Left colon (tissue), 2 donors: ENCODE data around the gene GPR143. TPM values are rescaled to one million over a fixed set of nuclear protein-coding genes. Genes with fewer than 3 reads are reported as not detected.
"Not testable (repeated sequence)": the region's sequence is repeated elsewhere in the genome, so short reads cannot be mapped to it uniquely, and the experiment has no call there.

Experiments
- ATAC-seq: fragments of 200-7000 bp; cut with Tn5 transposase; one replicate; pipeline ENCODE4 v1.9.1; 2020; ENCODE audit warnings: mild to moderate bottlenecking, moderate library complexity
- DNase-seq, 2 donors: peaks; one replicate each; pipeline ENCODE4 v3.0.0-alpha.2; 2020
- intact Hi-C, 2 donors: fragments of 100-400 bp; cut with DNase I in 1 of 2; cut with micrococcal nuclease in 1 of 2; formaldehyde crosslinking; loops; one replicate each; pipeline versions ENCODE4 v1.11.2 to v1.14.0; 2022; cut with DNase I, micrococcal nuclease
- total RNA-seq, 2 donors: library from RNA; stranded (reverse); fragmentation: NEBNext Ultra II Directional; extraction: Animal tissue kit (Norgen Biotek cat#: 25700); gene quantifications; one replicate each; pipeline ENCODE4 v1.2.1, GENCODE V29; 2021
- donor health status: DM: no; HTN: no; CAD: no.
- donor health status: DM: yes; HTN: yes; CAD: no.

Gene GPR143
- total RNA-seq, 2 donors from 2014 or later = 0.82 to 1.9 TPM

- intact Hi-C loops = no loop called here
- ATAC-seq (no peak), DNase-seq (no peak)
Observed at GRCh38 chrX:9775930-9776329, 10.3 kb upstream of the GPR143 start.

DNA sequence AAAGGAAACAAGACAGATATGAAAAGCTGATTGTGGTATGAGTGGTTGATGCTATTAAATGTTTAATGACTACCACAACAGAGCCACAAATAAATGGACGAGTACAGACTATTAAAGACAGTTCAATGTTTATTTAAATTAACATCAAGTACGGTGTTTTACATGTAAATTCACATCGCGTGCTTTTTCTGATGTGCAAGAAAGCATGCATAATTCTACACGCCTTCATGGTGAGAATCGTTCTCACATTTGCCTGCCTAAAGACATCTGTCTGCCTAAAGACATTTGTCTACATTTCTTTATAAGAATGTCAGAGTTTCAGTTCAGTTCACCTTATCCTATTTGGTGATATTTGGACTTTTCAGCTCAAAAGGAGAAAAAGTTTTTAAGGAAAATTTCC is 7.3 kb upstream of the GPR143 start:
- no peak for ATAC-seq
- intact Hi-C loops = no loop called here
- no peak for DNase-seq

DNA sequence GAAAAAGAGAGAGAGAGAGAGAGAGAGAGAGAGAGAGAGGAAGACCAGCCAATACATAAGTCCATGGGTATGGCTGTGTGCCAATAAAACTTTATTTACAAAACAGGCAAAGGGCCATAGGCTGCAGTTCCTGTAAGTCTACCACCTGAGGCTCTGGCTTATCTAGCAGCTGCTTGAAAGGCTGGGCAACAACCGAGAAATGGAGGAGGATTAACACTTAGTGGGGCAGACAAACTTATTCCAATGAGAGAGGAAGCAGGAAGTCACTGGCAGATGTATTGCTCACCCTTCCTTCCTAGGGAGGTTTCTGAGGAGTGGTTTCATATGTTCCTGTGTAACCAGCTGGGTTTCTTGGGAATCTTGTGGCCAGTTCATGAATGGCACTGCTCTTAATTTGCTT is 4.7 kb upstream of the GPR143 start:
- intact Hi-C loops = no loop called here
- ATAC-seq = peak; percentile 21
- no peak for DNase-seq

DNA sequence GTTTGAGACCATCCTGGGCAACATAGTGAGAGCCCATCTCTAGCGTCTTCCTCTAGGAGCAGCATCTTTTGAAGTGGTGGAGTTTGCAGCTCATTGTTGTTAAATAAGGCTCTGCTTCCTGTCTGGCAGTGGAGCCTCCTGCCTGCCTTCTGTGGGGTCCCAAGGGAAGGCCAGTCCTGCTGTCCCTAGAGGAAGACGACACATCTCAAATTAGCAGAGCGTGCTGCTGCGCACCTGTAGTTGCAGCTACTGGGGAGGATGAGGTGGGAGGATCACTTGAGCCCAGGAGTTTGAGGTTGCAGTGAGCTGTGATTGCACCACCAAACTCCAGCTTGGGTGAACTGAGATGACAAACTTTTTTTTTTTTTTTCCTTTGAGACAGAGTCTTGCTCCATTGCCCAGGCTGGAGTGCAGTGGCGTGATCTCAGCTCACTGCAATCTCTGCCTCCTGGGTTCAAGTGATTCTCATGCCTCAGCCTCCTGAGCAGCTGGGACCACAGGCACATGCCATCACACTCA is 2.7 kb upstream of the GPR143 start:
- ATAC-seq, intact Hi-C loops, DNase-seq: not testable (repeated sequence)

- intact Hi-C loops = no loop called here
- DNase-seq = no peak
- ATAC-seq = peak; percentile 53
Observed at GRCh38 chrX:9767375-9767774, 1.7 kb upstream of the GPR143 start.

GRCh38 chrX:9765072-9765736 is 443 bp downstream of the GPR143 start:
- intact Hi-C loops = no loop called here
- ATAC-seq (no peak), DNase-seq (no peak)

- DNase-seq (no peak), ATAC-seq (no peak)
- intact Hi-C loops = no loop called here
Observed at GRCh38 chrX:9759337-9759736, 6.3 kb downstream of the GPR143 start.

DNA sequence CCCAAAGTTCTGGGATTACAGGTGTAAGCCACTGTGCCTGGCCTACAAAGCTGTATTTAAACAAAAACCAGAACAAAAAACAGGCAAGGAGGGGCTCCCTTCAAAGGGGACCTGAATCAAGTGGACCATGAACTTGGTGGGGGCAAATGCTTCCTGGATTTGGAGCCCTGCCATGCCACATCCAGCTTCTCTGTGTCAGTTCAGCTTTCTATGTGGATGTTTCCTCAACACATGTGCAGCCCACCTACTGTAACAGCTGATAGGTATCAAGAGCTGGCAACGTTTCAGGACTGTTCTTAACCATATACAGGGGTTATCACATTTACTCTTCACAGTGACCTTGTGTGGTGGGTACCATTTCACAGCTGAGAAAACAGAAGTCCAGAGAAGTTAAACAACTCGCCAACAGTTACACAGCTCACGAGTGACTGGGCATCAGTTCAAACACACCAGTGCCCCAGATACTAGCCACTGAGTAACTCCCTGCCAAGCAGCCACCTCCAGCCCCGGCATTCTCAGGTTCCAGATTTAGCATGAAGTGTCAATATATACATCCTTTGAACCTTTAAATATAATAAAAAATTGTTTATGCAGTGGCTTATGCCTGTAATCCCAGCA is 7.5 kb downstream of the GPR143 start:
- DNase-seq = no peak
- intact Hi-C loops = no loop called here
- no peak for ATAC-seq

- intact Hi-C loops = no loop called here
- ATAC-seq (no peak), DNase-seq (no peak)
Observed at GRCh38 chrX:9757366-9757765, 8.3 kb downstream of the GPR143 start.

GRCh38 chrX:9749146-9749692 is 16.4 kb downstream of the GPR143 start:
- intact Hi-C loops = no loop called here
- ATAC-seq = no peak
- no peak for DNase-seq

- intact Hi-C loops = no loop called here
- DNase-seq = no peak
- no peak for ATAC-seq
Observed at GRCh38 chrX:9747644-9748043, 18.0 kb downstream of the GPR143 start.

DNA sequence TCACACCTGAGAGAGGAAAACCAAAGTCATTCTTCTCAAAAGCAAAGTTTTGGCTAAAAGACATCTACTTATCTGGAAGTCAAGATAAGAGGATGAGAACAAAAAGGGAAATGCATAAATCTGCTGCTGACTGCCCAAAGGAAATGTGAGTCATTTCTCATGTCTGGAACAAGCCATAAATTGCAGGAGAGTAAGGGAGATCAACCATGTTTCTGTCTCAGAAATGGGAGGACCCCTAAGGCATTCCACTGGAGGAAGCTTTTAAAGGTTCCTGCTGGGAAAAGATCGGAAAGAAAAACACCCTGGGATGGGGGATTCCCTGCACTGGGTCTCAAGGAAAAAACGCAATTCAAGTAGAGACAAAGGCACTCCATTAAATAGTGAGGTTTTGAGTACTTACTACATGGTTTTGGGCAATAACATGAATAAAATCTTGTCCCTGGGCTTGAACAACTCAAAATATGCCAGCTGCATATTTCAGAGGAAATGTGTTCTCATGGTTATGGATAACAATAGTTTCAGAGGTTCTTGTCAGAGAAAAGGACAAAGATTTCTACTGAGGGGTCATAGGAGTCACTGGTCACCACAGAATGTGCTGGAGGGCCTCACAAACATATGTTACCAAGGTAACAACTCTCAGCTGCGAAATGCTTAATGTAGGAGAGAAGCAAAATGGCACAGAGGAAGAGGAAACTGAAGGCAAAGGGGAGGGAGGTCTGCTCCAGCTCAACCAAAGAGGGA is 19.3 kb downstream of the GPR143 start:
- no peak for ATAC-seq
- DNase-seq = no peak
- intact Hi-C loops = no loop called here

DNA sequence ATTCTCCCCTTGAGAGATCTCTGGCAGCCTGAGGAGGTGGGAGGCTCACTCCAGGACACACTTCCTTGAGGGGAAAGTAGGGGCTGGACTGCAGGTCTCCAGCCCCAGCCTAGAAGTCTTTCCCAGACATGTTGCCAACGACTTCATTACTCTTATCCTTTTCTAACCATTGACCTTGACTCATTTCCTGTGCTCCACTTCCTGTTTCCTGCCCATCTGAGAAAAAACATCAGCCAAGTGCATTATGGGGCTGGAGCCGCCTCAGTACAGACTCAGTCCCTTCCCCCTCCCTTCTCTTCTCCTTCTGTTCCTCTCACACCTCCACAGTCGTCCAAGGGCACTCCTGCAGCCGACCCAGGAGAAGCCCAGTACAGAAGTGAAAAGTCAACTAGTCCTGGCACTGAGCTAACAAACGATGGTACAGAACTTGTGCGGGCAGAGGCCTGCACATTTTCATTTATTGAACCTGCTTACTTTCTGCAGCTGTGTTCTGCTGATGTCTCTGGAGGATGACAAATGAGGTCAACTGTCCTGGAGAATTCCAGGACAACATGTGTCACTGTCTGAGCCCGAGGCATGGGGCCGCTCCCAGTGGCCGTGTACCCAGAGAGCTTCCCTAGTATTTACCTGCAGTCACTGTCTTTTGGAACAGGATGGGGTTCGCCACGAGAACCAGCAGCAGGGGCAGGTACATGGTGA is 20.1 kb downstream of the GPR143 start:
- ATAC-seq (no peak), DNase-seq (no peak)
- intact Hi-C loops = no loop called here

DNA sequence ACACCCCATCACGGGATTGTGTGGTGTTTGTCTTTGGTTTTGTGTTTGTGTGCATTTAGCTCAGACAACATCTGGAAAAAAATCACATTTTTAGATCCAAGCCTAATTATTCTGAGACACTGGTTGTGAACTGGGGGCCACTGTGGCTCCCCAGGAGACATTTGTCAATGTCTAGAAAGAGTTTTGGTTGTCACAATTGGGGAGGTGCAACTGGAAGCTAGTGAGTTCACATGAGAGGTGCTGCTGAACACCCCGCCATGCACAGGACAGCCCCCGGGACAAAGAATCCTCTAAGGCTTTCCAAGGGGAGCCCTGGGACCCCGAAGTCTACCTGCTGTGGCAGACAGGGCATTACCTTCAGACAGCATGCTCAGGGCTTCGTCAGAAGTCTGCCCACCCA is 26.5 kb downstream of the GPR143 start:
- no peak for ATAC-seq
- intact Hi-C loops = no loop called here

GRCh38 chrX:9738151-9738550 is 27.5 kb downstream of the GPR143 start:
- ATAC-seq = no peak
- intact Hi-C loops = no loop called here
- no peak for DNase-seq

More for the DNA sequence above, 26.5 kb downstream of the GPR143 start:
- DNase-seq = no peak

DNA sequence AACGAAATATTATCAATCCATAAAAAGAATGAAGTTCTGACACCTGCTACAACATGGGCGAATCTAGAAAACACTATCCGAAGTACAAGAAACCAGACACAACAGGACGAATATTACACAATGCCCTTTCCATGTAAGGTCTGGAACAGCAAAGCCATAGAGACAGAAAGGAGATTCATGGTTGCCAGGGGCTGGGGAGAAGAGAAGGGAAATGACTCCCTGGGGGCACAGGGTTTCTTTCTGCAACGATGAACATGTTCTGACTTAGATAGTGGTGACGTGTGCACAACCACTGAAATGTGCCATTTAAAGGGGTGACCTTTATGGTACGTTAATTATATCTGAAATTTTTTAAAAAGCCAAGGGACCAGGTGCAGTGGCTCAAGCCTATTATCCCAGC is 28.3 kb downstream of the GPR143 start:
- intact Hi-C loops = no loop called here
- ATAC-seq = no peak
- no peak for DNase-seq

DNA sequence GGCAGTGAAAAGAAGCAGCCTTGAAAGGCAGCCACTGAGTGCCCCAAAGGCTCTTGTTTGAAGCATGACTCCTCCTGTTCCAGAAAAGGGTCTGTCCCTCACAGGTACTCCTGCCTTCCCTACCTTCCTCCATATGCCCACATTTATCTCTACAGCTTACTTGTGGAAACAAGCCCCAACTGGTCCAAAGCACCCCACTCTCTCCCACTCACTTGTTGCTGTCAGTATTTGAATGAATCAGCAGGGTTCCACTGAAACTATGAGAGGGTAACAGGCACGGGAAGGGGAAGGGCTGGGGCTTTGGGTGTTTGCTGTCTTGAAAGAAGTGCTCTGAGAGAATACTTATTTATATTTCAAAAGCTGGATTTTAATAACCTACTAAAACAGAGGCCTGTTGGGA is 34.9 kb downstream of the GPR143 start:
- intact Hi-C loops = no loop called here
- DNase-seq (no peak), ATAC-seq (no peak)

DNA sequence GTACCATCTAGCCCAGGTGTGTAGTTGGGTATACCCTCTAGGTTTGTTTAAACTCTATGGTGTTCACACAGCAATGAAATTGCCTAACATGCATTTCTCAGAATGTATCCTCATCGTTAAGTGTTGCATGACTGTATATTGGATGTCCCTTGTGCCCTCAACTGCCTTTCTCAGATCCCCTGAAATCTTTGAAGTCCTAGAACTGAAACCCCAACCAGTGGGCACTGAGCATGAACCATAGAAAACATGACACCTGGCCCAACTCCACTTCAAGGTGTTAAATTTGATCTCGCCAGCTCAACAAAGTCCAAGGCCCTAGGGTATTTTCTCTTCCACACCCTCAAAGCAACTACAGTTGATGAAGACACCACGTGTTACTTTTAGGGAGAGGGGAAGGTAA is 35.6 kb downstream of the GPR143 start:
- no peak for ATAC-seq
- intact Hi-C loops = no loop called here
- no peak for DNase-seq

GRCh38 chrX:9729171-9729885 is 36.3 kb downstream of the GPR143 start:
- intact Hi-C loops = no loop called here
- no peak for DNase-seq
- no peak for ATAC-seq
